Measurements from ENCODE around the gene OR6P1.

DNA sequence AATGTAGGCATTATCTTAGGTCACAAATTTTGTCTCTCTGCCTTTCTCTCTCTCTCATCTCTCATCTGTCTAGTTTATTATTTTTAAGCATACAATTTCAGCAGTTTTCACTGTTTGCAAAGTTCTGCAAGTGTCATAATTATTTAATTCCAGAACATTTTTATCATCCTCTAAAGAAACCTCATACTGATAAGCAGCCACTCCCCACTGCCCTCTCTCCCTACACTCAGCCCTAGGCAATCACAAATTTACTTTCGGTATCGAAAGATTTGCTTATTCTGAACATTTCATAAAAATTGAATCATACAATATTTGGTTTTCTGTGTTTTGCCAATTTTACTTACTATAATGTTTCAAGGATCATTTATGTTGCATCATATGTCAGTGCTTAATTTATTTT is 32.8 kb downstream of the OR6P1 start:
- TF ChIP-seq, protein P1, sequence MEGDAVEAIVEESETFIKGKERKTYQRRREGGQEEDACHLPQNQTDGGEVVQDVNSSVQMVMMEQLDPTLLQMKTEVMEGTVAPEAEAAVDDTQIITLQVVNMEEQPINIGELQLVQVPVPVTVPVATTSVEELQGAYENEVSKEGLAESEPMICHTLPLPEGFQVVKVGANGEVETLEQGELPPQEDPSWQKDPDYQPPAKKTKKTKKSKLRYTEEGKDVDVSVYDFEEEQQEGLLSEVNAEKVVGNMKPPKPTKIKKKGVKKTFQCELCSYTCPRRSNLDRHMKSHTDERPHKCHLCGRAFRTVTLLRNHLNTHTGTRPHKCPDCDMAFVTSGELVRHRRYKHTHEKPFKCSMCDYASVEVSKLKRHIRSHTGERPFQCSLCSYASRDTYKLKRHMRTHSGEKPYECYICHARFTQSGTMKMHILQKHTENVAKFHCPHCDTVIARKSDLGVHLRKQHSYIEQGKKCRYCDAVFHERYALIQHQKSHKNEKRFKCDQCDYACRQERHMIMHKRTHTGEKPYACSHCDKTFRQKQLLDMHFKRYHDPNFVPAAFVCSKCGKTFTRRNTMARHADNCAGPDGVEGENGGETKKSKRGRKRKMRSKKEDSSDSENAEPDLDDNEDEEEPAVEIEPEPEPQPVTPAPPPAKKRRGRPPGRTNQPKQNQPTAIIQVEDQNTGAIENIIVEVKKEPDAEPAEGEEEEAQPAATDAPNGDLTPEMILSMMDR (IDR thresholded peaks at IDR 0.05): no peak
- TF ChIP-seq EP300 (IDR thresholded peaks at IDR 0.05) (no peak), POLR2A (IDR thresholded peaks at IDR 0.05) (no peak)
